ENCODE results near the gene SLC35G2. TPM values are rescaled to one million over a fixed set of nuclear protein-coding genes. Genes with fewer than 3 reads are reported as not detected.

SLC35G2 gene
- 19.4 and 21.7 TPM in 2 replicates for total RNA-seq (2014; rRNA removed; shearing (Covaris generic))

DNA sequence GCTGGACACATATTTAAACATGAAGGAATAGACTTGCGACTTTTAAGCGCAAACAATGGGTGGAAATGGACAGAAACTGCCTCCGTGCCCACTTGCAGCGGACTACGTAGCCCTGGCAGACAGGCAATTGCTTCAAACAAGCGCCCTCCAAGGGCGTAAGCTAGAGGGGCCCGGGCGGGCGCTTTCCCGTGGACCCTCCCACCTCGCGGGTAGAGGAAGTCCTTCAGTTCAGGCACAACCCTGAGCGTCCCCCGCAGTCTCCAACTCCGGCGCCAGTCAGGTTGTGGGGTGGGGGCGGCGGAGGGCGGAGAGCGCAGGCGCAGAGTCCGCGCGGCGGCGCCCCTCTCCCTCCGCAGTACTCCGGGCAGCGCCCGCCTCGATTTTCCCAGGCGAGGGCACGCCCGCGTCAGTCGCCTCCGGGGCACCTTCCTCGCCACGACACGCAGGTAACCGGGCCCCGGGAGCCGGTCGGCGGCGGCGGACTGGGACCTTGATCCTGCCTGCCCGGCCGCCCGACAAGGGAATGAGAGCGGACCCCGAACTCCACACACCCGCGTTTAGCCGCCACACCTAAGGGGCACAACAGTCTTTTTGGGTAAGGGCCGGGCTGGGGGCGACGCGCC lies at the start of gene SLC35G2:
TSS of gene SLC35G2 (plus strand) at position 358 of the 623 bp plus-strand sequence. CDS start 35,335 bp downstream, outside the sequence.
- peak; percentile 69 for DNase-seq (ENCODE audit: low read depth)

DNA sequence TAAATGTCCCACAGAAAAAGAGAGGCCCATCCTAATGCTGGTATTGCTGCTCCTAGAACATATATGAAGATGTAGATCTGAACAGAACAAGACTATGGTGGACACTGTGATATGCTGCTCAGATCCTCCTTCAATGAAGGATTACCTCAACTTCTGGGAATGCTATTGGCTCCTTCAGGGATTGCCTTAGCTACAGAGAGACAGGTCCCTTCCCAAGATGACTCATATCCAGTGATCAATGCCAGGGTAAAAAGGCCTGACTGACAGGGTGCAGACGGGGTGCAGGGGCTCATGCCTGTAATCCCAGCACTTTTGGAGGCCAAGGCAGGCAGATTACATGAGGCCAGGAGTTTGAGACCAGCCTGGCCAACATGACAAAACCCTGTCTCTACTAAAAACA lies 46.2 kb upstream of the SLC35G2 start:
- DNase-seq (ENCODE audit: low read depth): peak; percentile 29

DNA sequence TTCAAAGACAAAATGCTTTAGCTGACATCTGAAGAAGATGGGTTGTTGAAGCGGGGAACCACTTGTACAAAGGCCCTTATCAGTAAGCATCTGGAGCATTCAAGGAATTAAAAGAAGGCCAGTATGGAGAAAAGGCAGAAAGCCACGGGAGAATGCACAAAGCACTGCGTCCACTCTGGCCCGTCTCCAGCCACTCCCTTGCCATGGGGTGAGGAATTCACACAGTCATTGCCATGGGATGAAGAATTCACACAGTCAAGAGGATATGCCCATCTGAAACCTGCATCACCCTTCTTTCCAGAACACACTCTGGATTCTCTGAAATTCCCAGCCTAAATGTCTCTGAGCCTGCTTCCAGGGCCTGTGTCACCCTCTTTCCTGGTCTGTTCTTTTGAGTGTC lies 40.1 kb upstream of the SLC35G2 start:
- DNase-seq (ENCODE audit: low read depth): no peak

DNA sequence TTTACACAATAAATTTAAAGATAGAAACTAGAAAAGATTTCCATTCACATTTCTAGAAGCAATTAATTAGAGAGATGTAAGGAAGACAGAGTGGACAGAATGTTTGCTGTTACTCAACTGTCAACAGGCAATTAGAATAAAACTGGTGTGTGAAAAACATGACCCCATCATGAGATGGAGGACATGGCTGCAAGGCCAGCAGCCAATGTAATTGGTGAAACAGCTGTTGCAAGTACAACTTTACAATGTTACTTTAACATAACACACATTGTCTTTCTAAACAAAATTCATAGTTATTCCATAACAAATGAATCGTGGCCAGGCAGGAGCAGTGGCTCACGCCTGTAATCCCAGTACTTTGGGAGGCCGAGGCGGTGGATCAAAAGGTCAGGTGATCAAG lies 38.2 kb upstream of the SLC35G2 start:
- DNase-seq (ENCODE audit: low read depth): no peak

DNA sequence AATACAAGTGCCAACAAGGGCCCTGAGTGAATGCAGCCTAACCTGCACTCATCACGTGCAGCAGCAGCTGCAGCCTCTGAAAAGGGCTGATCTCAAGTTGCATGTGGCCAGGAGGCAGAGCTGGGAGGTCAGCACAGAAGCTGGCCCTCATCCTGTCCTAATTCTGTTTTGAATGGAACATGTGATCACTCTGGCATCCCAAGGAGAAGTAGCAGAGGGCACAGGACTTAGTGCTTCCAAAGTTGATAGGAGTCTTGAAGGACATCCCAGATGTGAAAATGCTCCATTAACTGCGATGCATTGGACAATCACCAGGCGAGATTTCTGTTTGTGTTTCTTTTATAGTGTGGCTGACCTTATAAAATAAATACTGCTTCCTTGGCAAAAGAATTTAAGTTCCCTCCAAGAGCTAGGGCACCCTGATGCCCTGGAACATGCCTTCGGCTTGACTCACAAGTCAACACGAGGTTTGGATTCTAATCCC lies 35.2 kb upstream of the SLC35G2 start:
- DNase-seq (ENCODE audit: low read depth): peak; percentile 25

DNA sequence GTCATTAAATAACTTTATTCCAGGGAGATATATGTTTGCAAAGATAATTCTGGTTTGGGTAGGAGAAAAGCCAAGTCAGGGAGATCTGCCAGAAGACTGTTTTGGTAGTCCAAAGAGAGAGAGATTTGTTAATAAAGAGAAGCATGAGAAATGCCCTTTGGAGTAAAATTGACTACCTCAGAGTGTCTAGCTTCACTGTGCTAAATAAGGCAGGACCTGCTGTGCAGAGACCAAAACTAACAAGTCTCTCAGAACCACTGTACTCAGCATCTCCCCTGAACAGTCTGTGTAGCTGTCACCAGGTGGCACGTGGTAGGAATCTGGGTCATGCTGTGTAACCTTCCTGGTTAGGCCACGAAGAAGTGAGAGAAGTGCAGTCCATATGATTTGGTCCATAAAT lies 31.6 kb upstream of the SLC35G2 start:
- DNase-seq (ENCODE audit: low read depth): peak; percentile 39

DNA sequence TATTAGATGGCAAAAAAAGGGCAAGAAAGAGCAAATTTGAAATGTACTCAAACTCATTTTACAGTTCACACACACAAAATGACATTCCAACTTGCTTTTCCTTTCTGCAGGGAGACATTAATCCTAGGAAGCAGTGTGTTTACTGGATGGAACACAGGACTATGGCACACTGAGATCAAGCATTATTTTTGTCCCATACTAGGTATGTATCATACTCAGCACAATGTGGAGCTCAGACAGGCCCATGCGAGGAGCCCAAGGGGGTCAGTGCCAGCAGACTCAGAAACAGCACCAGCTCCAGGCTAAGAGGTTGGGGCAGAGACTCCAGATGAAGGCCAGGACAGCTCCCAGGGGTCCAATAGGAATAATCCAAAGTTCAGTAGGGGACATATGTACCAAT lies 30.8 kb upstream of the SLC35G2 start:
- no peak for DNase-seq (ENCODE audit: low read depth)

DNA sequence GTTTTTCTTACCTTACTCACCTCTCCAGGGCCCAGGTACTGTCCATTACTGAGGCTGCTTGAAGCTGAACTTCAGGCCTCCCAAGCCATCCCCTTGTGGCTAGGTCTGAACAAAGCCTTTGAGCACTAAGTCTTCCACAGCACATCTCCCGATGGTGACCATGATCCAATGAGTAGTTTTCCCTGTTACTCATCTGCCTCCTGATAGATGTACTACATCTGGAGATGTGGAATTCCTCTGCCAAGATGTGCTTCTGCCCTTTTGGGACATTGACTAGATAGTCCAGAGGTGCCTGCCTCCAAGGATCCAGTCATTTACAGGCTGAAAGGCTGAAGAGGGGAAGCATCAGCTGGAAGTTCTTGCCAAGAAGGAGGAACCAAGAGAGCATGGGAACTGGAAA lies 28.9 kb upstream of the SLC35G2 start:
- DNase-seq (ENCODE audit: low read depth): no peak

DNA sequence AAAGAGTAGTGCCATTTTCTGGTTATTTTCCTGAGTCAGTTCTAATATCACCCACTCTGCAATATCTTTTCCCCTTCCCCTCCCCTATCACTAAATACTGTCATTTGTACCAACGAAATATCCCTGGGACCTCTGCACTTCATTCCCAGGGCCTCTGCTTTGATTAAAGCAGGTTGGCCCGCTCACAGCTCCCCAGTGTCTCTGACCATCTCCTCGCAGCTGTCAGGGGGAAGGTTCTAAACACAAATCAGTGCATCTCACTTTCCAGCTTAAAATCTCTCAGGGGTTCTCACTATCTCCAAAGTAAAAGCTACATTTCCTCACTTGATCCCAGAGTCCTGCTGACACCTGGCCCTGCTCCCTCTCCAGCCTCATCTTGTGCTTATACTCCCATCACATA lies 28.1 kb upstream of the SLC35G2 start:
- DNase-seq (ENCODE audit: low read depth): no peak

DNA sequence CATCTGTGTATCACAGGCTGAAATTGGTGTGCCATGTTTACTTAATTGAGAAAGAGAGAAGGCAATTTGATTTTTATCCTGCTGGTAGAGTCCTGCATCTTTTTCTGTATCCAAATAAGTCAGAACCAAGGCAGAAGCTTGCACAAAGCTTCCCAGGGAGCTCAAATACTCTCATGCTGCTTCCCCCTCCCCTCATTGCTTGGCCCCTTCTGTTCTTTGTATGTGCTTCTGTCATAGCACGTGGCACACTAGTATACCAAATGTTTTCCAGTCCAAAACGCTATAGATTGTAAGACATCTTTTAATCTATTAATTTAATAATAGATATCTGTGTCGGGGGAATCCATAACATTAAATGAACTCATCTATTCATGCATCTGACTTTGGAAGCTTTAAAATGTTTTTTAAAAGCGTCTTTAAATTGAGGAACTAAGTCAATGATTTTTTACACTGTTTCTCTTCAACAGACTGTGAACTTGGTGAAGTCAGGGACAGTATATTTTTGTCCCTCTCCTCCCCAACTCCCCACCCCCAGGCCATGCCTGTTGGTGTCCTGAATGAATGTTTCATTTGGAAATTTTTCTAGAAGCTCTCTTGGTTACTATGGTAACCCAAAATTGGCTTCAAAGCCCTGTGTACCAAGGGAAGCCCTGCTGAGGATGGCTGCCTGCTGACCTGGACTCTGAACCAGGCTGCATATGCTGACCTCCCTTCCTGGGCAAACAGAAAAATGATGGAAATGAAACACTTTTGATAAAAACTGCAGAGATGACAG lies 26.2 kb upstream of the SLC35G2 start:
- DNase-seq (ENCODE audit: low read depth): no peak

DNA sequence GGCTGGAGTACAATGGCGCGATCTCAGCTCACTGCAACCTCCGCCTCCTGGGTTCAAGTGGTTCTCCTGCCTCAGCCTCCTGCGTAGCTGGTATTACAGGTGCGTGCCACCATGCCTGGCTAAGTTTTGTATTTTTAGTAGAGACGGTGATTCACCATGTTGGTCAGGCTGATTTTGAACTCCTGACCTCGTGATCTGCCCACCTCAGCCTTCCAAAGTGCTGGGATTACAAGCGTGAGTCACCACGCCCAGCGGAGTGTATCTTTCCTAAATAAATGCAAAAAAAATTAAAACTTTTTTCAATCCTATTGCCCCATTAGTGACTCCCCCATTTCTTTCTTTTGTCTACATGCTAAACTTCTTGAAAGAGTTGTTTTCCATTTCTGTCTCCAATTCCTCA lies 17.8 kb upstream of the SLC35G2 start:
- DNase-seq (ENCODE audit: low read depth): peak; percentile 47

DNA sequence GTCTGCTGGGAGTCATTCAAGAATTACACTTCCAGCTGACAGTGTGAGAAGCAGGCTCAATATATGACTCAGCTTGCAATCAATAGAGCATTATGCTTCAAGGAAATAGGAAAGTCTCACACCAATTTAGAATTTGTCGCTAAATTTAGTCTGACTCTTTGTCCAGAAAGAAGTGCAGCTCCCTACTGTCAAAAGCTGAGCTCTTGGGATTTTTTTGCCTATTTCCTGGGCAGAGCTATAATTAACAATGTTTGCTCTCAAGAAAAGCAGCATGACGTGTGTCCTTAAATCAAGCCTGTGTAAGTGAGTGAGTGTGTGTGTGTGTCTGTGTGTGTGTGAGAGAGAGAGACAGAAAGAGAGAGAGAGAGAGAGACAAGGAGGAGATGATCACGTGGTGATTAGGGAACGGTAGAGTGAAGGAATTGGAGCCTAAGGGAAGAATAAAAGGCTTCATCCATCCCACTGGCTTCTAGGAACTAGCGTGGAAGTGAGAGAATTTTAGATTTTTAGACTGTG lies 16.4 kb upstream of the SLC35G2 start:
- peak; percentile 73 for DNase-seq (ENCODE audit: low read depth)

DNA sequence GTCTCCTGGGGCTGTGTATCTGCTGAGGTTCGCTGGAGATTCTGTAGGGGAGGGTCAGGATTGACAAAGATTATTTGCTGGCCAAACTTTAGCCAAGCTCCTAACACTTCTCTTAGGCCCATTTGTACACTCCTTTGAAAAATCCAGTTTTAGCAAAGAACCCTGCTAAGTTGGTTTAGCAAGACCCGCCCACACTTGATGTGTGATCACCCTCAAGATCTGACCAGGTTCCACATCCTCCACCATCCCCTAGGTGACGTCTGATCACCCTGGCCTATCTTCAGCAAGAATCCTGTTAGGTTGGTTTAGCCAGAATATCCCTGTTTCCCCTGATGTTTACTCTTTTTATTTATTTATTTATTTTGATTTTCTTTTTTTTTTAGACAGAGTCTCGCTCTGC lies 14.8 kb upstream of the SLC35G2 start:
- no peak for DNase-seq (ENCODE audit: low read depth)

DNA sequence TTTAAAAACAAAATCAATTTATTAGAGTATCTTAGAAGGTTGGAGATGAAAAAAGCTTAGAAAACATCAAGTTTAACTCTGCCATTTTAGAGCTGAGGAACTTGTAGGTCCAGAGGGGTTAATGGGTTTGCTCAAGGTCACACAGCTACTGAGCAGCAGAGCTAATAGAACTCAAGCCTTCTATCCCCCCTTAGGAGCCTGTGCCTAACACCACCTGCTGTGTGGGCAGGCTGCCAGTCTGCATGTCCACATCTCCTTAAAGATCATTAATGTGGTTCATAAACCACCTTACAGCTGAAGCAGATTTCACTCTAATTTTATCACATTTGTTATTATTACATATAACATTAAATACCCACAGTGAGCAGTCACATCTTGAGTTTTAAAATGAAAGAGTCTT lies 14.1 kb upstream of the SLC35G2 start:
- DNase-seq (ENCODE audit: low read depth): no peak

DNA sequence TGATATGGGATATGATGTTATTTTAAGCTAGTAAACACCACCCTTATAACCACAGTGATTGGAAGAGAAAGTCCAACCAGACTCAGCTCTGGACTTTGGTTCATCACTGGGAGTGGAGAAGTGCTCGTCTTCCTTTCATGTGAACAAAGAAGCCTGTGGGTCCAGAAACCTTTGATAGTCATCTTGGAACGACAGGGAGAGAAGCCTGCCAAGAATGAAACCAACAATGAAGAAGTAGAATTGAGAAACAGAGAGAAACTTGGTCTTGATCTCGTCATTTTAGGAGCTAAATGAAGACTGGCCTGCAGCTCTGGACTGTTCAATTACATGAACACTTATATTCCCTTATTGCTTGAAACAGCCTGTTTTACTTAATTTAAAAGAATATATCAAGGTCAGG lies 13.1 kb upstream of the SLC35G2 start:
- no peak for DNase-seq (ENCODE audit: low read depth)

DNA sequence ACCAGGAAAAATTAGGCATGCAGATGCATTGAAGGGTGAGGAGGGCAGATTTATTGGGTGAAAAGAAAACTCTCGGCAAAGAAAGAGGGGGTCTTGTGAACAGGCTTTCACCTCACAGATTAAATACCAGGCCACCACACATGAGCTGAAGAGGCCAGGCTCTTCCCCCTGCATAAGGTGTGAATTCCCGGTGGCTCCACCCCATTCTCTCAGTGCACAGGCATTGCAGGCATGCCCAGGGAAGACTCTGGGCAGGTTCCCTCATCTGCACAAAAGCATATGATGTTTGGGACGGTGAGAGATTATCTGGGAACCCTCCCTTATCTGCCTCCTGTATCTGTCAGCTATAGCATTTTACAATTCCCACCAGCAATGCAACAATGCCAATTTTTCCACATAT lies 7.2 kb upstream of the SLC35G2 start:
- no peak for DNase-seq (ENCODE audit: low read depth)

DNA sequence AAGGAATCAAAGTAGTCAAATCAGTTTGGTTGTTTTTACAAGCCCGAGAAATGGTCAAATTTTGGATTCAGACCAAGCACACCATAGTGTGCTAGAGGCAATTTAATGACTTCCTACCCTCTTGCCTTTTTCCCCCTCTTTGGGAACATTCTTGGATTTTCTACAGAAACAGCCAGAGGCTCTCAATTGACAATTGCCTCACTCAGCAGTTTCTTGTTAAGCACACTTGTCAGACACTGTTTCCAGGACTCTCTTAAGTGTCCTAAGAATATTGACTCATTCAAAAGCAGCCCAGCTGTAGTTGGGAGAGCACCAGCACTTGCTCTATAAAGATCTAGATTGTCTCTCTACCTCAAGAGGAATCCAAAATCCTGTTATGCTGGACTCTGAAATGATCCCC lies 1.5 kb upstream of the SLC35G2 start:
- peak; percentile 63 for DNase-seq (ENCODE audit: low read depth)

DNA sequence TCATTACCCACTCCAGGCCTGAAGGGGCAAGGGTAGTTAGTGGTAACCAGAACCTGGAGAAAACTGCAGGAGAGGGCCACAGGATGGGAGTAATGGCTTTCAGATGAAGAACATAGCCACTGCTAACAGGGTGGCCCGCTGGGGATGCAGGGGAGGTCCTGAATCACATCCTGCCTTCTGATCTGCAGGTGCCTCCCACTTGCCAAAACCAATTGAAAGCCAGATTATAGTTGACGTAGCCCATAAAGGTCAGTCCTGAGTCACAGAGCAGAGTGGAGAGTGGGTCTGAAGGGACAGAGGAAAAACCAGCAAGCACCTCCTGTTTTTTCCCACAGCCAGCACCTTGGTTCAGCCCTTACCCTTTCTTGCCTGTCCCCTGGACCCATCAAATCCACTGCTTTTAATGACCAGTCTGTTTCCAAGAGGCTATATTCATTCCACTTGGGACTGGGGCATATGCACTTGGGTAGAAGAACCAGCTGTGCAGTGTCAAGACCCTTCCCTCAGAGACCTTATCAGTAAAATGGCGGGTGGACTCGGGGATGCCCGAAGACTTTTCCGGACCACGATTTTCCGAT lies 646 bp upstream of the SLC35G2 start:
- DNase-seq (ENCODE audit: low read depth): peak; percentile 94

DNA sequence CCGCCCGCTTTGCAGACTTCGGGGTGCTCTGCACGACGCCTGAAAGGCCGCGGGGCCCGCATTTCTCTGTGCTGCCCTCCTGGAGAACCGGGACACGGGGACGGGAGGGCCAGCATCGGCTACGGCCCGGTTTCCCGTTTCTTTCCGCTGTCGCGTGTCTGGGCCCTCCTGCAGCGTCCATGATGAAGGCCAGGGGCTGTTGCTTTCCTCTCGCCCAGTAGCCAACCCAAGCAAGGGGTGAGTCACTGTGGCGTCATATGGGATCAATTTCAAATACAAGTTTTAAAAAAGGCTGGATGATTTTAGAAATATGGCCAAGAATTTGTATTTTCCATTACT lies 435 bp downstream of the SLC35G2 start:
- DNase-seq (ENCODE audit: low read depth): peak; percentile 73

DNA sequence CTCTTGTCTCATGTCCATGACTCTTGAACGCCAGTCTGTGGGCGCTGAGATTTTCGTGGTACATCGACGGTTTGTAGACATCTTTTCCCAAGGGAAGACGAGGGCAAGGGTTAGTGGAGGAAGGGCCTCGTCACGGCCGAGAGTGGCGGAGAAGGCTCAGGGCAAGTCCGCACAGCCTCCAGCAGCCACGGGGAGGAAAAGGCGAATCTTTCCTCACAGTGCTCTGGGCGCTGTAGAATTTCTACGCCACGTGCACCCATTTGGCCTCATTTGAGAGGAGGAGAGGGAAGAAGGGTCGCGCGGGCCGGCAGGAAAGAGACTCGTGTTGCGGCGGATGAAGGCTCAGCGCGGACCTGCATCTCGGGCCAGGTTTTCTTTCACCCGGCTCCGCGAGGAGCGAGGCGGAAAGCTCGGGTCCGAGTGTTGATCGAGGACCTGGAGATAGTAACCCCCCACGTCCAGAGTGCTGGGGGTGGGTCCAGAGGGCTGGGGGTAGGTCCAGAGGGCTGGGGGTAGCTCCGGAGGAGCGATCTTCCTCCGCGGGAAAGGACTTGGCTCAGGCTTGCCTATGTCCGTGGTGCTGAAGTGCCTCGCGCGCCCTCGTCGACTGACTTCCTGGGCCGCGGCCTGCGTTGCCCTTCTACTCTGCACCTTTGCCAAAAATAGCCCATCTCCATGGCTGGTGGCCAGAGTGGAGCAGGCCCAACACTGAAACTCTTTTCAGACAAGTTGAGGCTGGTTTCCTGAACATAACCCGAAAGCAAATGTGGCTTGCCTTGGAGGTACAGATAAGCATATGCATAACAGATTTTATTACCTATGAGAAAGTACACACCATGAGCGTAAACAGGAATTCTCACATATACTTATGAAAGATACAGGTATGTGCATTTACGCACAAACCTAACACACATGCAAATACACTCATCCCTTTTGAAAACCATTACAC lies 1.1 kb downstream of the SLC35G2 start:
- peak; percentile 70 for DNase-seq (ENCODE audit: low read depth)

DNA sequence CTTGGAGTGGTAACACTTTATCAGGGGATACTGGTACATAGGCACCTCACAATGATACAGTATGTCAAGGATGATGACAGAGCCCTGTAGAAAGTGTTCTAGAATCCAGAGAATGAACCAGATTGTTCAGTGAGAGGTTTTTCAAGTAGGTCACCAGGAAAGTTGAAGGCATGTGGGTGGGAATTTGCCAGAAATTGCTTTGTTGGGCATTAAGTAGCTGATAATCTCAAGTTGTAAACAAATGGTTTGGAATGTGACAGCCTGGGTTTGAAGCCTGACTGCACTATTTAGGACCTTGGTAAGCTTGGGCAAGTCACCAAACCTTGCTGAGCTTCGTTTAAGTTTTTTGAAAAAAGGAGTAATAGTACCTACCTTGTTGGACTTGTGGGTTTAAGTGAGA lies 12.5 kb downstream of the SLC35G2 start:
- DNase-seq (ENCODE audit: low read depth): no peak

All from RPMI7951 (cell line).